NCI-H2196 treated with DMSO at 0.1 percent for 48 hours (cell line): Measurements from ENCODE around the gene PRTFDC1.
"Not testable (repeated sequence)": the region's sequence is repeated elsewhere in the genome, so short reads cannot be mapped to it uniquely, and the experiment has no call there.

Source experiments
- DNase-seq: peaks from one replicate; lab custom pipeline; 2025; ENCODE audit not compliant: unreplicated experiment; lab: John Stamatoyannopoulos, UW

PRTFDC1 gene, protein sequence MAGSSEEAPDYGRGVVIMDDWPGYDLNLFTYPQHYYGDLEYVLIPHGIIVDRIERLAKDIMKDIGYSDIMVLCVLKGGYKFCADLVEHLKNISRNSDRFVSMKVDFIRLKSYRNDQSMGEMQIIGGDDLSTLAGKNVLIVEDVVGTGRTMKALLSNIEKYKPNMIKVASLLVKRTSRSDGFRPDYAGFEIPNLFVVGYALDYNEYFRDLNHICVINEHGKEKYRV

DNA sequence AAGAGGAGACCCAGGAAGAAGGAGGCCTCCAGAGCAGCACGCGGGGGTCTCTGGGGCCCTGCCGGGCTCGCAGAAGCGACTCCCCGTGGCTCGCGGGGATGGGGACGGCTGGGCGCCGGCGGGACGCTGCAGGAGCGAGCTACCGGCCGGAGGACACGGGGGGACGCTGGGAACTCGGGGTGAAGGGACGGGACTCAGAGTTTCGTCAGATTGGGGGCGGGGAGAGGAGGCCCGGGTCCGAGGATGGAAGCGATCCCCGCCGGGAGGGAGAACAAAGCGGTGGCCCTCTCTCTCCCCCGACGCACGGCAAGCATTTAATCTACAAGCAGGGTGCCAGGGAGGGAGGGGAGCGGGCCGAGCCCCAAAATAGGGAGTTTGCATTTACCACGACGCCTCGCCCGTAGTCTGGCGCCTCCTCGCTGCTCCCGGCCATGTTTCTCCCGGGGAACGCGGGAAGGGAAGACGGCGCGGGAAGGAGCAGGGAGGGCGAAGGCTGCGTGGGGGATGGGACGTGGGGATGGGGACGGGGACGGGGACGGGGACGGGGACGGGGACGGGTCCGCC is at the start of gene PRTFDC1:
Gene PRTFDC1, minus strand, starts transcription at position 464 of the 564 bp plus-strand sequence. Its CDS starts 31 bp downstream, at position 433.
- no peak for DNase-seq

DNA sequence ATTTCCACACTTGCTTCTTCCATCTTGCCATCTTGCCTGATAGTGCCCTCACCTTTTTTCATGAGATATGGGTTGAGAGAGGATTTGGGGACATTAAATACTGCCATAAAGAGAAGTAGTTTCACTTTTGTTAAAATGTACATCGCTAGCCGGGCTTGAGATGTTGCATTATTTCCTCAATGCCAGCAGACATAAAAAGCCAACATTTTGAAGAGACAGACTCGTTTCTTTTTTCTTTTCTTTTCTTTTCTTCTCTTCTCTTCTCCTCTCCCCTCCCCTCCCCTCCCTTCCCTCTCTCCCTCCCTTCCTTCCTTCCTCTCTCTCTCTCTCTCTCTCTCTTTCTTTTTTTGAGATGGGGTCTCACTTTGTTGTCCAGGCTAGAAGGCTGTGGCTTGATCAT is 45.6 kb upstream of the PRTFDC1 start:
- no peak for DNase-seq

DNA sequence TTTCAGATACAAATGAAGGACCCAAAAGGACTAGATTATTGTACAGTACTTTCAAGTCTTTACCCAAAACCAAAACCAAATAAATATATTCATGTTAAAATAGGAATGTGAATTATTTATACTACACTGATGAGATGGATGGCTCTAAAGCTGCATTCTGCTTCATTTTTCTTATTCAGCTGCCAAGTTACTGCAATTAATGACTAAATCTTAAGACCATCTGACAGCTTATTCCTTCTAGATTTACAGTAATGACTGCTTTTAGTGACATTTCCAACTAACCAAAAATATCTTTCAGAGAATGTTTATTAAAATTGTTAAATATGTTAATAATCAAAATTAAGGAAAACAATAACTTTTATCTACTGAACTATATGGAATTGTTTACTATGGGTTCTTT is 42.7 kb upstream of the PRTFDC1 start:
- DNase-seq = no peak

DNA sequence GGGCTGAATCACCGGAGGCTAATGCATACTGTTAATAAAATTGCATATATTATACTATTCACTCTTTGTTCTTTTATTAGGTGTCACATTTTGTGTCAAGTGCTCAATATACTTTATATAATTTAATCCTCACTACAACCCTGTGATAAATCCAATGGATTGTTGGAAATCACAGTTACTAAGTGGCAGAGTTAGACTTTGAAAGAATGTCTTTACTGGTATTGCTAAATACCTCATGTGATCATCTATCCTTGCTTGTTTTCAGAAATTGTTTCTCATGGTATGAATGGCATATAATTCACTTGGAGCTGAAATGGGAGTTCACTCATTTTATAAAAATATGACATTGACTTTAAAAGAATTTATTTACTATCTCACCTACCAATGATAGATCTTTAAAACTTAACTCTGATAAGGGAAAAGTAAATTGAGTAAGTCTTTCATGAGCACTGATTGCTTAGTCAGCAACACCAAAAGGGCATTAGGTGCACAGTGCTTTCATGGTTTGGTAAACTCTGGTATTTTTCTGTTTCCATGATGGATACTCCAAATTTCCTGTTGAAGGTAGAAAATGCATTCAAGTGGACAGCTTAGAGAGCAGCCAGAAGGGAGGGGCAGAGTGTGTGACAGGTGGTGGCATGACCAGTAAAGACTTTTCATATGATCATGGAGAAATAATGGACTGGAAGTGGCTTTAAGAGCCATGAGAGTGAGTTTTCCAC is 41.0 kb upstream of the PRTFDC1 start:
- no peak for DNase-seq

DNA sequence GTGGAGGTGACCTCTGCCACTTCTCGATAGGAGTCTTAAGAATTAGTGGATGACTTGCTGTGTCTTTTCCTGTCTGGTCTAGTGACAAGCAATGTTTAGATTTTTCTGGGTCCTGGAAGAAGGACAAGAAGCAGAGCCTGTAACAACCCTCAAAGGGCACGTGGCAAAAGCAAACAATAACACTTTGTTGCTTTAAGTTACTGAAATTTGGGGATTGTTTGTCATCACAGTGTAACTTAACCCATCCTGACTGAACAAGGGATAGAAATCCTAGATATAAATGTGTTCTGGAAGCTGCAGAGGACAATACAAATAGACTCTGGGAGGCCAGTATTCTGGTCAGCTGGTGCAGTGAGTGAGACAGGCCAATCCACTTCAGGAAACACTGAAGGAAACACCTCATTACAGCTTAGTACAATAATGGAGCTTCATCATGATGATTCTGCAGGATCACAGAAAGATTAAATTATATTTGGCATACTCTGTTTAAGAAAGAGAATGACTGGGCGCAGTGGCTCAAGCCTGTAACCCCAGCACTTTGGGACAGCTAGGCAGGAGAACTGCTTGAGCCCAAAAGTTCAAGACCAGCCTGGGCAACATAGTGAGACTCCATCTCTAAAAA is 40.2 kb upstream of the PRTFDC1 start:
- DNase-seq = no peak

DNA sequence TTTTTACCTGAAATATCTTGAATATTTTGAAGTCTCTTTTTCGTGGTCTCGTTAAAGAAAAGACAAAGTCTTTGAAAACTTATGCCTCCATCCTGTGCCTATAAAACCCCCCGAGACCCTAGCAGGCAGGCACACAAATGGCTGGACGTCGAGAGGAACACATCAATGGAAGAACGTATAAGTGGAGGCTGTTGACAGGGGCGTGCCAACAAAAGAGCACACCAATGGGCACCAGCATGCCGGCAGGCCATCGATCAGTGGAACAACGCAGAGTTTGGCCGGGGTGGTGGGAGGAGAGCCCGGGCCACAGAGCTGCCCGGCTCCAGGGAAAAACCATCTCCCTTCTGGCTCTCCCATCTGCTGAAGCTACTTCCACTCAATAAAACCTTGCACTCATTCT is 38.9 kb upstream of the PRTFDC1 start:
- no peak for DNase-seq

DNA sequence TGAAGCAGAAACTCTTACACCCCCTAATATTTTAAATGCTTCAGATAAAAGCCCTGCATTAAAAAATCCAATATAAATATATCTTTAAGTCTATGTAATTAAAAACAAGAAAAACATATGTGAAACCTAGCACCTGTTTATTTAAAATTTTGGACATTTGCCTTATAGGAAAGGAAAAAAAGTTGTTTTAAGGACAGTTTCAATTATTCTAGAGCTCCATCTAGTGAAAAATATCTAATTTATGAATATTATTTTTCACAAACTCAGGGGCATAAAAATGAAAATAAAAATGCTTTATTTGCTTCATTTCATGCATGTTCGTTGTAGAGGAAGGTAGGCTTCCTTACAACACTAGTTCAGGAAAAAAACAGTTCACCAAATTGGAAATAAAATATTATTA is 37.5 kb upstream of the PRTFDC1 start:
- no peak for DNase-seq

DNA sequence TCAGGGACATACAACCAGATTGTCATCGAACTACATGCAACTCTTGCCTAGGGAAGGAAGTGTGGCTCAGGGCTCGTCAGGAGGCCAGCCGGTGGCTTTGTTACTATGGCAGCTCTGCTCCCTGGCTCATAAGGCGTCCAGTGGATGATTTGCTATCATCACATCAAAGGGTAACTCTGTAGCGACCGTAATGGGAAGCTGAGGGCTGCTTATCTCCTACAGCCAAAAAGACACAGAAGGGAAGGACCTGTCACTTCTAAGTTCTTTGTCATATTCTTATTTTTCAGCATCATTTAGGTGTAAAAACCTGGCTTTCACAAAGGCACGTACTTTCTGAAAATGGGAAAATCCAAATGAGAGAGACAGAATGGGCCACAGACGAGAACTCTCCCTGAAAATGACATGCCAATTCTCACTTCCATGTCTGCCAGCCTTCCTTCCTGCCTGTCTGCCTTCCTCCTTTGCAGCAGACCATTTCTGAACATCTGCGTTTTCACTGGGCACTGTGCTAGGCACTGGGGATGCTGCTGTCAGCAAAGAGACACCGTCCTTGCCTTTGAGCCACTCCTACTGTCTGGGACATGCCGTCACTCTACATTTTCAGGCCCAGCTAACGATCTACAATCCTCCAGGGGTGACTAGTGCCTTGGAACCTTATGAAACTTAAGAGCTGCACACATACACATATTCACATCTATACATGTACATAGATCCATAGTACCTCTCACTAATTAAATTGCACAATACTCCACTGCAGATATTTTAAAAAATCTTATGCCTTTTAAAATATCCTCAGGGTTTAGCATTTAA is 36.6 kb upstream of the PRTFDC1 start:
- DNase-seq = no peak

DNA sequence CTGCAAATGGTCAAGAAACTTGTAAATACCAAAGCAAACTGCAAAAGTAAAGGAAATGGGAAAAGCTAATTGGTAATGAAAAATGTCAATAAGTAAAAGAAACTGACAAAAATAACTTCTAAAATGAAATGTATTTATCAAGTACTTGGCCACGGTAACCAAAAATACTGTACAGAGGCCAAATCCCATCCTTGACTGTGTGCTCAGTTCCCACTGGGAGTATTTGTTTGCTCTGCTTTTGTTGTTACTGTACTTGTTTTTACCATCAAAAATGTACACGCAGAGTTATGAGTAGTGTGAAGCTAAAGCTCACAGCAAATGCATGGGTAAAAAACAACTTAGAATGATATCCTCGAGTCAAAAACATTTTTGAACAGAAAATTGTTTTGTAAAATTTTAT is 32.5 kb upstream of the PRTFDC1 start:
- no peak for DNase-seq

DNA sequence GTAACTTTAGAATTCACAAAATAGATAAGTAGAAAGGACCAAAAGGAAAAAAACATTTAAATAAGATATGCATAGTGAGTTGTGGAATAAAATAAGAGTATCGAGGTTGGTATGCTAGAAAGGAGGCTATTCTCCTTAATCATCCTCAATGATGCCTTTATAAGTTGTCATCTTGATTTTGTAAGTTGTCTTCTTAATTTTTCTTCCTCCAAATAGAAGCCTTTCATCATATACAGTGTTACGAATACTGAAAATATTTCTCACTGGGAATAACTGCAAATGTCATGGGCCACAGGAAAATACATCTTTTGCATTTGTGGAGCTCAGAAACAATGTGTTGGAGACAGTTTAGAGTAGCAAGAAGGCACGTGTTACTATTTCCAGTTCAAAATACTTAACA is 31.5 kb upstream of the PRTFDC1 start:
- DNase-seq = no peak

DNA sequence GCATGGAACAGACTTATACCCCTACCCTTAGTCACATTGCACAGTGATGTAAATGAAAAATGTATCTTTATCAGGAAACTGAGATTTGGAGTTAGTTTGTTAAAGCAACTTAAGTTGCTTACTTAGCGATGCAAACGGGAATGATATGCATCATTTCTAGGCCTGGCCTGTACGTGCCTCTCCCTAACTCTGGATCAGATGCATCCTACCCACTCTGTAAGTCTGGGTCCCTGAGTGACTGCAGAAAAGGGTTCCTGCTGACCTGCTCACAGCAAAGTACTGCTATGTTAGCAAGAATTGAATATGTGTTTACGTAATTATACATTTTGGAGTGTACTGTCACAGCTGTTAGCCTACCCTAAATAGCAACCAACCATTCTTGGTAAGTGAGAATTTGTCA is 30.7 kb upstream of the PRTFDC1 start:
- no peak for DNase-seq

DNA sequence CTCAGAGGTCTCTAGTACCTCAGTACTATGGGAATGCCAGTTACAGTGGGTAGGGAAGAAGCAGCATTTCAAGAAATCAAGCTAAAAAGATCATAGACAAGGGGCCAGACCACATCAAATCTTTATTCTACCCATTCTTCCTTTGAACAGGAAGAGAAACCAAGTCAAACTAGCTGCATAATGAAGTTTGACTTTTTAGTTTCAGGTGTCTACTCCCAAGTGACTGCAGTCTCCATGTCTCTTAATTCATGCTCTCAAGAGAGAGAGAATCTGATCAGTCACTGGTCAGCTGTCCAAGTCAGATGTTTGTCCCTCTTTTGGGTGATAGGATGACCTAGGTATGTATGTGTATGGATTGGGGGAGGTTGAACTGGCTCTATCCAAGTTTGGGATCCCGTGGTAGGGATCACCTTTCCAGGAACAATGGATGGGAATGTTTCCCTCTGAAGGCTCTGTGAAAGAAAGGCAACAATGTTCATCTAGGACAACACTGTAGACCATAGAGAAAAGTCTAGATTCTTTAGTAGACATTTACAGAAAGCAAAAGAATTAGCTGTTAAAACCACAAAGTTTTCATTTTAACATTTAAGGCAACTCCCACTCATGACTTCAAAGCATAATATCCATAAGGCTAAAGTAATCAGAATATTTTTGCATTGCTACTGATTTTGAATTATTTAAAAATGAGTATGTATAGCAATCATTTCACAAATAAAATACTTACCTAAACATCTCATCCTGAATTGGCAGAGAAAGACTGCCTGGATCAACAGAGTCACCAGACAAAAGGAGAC is 30.1 kb upstream of the PRTFDC1 start:
- DNase-seq = no peak

DNA sequence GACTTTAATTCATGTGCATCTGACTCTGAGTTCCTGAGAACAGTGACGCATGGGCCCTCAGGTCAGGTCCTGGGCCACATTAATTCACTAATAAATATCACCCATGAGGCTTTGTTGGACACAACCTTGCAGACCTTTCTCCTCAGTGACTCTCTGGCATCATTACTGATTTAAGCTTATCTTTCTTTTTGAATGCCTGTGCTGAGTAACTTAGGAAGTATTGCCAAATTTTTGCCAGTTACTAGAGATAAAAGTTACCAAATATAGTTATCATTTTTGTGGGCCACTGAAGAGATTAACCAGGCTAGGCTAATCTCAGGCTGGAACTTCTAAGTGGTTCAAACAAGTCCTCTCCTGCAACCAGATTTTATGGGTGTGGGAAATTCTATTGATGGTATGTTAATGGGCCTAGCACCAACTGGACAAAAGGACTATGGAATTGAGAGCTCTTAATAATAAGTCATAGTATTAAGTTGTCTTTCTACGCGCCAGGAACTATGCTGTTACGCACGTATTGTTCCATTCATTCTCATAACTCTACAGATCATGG is 28.8 kb upstream of the PRTFDC1 start:
- no peak for DNase-seq

DNA sequence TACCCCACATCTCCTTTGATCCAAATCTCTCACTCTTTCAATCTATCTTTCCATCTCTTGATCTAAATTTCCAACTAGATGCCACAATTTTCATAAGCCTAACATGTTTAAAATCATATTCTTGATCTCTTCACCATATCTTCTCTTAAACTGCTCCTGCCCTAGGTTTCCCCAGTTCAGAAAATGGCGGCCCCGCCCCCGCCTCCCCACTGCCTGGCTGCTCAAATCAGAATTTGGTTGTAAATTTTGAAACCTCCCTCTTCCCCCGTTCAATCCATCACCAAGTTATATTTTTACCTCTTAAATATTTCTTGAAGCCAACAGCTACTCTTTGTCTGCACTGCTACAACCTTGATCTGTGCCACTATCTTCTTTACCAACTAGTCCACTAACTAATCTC is 27.3 kb upstream of the PRTFDC1 start:
- DNase-seq = no peak

DNA sequence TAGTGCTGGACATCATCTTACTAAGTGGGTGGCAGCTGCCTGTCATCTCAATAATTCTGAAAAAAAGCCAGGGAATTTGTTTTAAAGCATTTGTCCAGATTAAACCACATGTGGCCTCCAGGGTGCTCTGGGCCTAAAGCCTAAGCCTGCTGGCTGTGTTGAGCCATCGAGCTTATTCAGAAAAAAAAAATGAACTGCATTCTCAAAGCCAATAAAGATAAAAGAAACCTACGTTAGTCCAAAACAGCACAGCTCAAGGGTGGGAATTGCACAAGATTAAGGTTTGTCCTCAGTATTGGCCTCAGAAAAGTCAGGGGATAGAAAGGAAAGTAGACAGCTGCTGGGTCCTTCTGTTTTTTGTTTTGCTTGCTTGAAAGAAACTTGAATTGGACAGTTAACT is 22.6 kb upstream of the PRTFDC1 start:
- no peak for DNase-seq

DNA sequence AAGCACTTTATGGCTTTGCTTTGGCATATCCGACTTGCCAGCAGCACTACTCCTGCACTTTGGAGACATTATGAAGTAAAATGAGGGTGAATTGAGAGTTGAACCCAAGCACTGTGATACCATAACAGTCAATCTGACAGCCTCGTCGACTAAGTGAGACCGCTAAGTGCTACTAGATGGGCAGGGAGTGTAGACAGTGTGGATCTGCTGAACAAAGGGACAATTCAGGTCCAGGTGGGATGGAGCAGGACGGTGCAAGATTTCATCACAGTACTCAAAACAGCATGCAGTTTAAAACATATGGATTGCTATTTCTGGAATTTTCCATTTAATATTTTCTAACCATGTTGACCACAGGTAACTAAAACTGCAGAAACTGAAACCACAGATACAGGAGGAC is 20.8 kb upstream of the PRTFDC1 start:
- no peak for DNase-seq

DNA sequence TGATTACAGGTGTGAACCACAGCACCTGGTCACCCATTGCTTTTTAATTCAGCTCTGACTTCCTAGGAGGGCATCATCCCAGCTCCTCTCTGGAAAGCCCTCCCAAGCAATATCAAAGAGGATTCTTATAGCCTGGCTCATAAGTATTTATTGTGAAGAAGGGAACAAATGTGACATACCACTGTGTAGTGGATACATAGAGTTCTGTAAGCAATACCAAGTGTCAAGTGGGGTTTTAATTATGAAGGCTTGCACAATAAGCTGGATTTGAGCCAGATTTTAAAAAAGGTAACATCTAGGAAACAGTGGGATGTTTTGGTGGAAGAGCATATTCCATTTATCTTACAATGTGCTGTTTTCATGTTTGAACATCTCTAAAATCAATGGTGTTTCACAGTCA is 19.0 kb upstream of the PRTFDC1 start:
- DNase-seq = no peak

DNA sequence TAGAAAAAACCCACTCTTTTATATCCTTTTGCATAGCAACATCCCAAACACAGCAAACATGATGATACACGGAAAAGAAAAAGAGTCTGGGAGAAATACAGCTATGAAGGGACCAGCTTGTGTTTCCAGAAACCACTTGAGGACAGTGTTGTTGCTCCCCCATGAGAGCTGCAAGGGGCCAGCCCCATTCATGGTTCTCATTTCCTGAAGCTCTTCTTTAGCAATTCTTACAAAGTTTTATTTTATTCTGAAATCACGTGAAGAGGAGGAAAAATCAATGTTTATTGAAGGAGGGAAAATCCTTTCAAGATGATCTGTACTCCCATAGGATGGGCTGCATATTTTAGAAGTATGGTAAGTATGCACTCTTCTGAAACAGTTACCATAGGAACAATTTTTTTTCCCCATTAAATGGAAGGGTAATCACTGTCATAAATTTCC is 17.5 kb upstream of the PRTFDC1 start:
- no peak for DNase-seq

DNA sequence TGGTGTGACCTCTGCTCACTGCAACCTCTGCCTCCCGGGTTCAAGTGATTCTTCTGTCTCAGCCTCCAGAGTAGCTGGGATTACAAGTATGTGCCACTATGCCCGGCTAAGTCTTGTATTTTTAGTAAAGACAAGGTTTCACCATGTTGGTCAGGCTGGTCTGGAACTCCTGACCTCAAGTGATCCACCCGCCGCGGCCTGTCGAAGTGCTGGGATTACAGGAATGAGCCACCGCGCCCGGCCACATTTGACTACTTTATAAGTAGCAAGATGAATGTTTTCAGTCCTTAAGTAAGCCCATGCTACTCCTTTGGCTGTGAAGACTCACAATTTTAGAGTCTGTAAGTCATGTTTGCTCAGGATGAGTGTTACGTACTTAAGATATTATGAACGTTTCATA is 16.5 kb upstream of the PRTFDC1 start:
- not testable (repeated sequence) for DNase-seq

DNA sequence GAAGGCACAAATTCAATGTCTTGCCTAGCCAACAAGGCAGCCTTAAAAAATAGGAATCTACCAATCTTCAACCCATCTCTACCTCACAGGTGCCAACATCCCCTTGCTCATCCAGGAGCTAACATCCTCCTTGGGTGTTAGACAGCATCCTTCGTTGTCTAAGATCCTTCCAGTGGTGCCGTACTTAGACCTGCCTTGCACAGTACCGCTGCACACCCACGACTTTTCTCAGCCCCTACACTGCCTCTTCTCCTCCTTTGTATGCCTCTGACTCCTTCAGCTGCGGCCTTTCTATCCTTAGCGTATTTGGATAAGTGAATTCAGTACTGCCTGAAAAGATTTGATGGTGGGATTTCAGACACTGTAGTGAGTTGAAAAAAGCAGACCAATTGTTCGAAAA is 15.9 kb upstream of the PRTFDC1 start:
- DNase-seq = no peak
